ENCODE data around the gene PTGES3. TPM values are rescaled to one million over a fixed set of nuclear protein-coding genes. Genes with fewer than 3 reads are reported as not detected.
"Not testable (repeated sequence)": the region's sequence is repeated elsewhere in the genome, so short reads cannot be mapped to it uniquely, and the experiment has no call there.

The PTGES3 gene, protein sequence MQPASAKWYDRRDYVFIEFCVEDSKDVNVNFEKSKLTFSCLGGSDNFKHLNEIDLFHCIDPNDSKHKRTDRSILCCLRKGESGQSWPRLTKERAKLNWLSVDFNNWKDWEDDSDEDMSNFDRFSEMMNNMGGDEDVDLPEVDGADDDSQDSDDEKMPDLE
- 100 to 1,000 TPM; 355 to 356 TPM for total RNA-seq

DNA sequence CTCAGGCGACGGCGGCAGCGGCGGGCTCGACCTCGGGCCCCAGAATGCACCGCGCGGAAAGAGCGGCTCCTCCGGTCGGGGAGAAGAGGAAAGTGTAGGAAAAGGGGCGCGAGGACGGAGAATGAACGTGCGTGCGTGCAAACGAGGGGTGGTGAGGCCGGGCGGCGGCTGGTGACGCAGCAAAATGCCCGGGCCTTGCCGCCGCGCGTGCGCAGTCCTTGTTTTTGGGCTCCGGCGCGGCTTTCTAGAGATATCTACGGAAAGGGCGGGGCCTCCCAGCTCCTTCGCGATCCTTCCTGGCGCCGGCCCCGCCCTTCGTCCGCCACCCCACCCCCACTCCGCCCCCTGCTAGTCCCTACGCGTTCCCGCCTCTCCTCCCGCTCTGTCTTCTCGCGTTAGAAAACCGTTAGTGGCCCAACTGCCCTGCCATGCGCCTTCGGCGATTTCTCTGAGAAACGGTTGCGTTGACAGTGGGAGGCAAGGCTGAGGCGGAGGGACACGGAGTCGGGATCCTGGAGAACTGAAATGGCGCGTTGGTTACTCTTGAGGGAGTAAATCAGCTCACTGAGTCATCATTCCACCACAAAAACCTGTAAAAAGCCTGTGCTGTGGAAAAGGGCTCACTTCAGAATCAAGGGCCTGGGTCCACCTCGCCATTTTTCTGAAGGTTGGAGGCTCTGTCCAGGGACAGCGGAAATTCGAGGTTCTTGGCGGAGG, at the start of gene PTGES3:
Gene PTGES3 (minus strand): TSS at position 156 of the 717 bp plus-strand sequence. CDS start 285 bp downstream, outside the sequence.
- peak within 1 kb of the TSS; percentile 100 for H3K4me3 Mint-ChIP-seq

DNA sequence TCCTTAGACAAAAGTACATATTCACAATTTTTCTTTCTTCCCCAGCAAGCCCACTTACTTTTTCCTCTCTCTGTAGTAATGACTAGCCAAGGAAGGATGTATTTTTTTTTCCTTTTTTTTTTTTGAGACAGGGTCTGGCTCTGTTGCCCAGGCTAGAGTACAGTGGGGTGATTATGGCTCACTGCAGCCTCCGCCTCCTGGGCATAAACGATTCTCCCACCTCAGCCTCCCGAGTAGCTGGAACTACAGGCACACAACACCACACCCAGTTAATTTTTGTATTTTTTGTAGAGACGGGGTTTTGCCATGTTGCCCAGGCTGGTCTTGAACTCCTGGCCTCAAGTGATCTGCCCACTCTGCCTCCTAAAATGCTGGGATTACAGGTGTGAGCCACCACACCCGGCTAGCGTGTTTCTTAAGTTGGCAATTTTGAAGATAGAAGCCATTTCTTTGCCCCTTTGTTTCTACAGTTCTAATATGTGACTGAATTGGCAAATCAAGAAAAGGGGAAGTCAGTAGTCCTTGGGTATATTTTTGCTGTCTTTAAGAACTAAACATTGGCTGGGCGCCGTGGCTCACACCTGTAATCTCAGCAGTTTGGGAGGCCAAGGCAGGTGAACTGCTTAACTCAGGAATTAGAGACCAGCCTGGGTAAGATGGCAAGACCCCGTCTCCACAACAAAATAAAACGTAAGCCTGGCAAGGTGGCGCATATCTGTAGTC, 40.2 kb upstream of the PTGES3 start:
- Mint-ChIP-seq H3K4me3 (no peak overlapping the region), H3K27me3 (no peaks in the 10 kb centered on the region), H3K27ac (no peak overlapping the region), H3K9me3 (no peaks in the 10 kb centered on the region), H3K4me1 (ENCODE audit: low read depth) (peaks cover 14% of the 10 kb centered on the region), H3K36me3 (peaks cover 43% of the 10 kb centered on the region)
- no peak for DNase-seq
- intact Hi-C loops (cut with micrococcal nuclease): no loop called here
- ChIA-PET POLR2A (interaction anchor here (1.0 kb wide), 1 partner anchor 92 kb away, joined by 3 read pairs; no protein-coding TSS in a partner anchor), CTCF (no interaction called here)

More for the DNA sequence above, at the start of gene PTGES3:
- CTCF ChIA-PET: interaction anchor here (1.0 to 3.3 kb wide), 4 partner anchors 31 to 424 kb away, joined by 3 to 15 read pairs (median 6); partner anchors contain the start of gene STAT6
- Mint-ChIP-seq H3K27ac (peak within 1 kb of the TSS; percentile 94), H3K36me3 (peaks cover 38% of the 10 kb centered on the region), H3K9me3 (no peaks in the 10 kb centered on the region), H3K4me1 (ENCODE audit: low read depth) (peaks cover 13% of the 10 kb centered on the region), H3K27me3 (no peaks in the 10 kb centered on the region)
- POLR2A ChIA-PET: interaction anchor here (0.6 to 8.2 kb wide), 20 partner anchors 9 to 424 kb away, joined by 3 to 59 read pairs (median 4); partner anchors contain the start of genes BAZ2A, NACA and PRIM1
- DNase-seq: peak; percentile 99
- intact Hi-C loops (cut with micrococcal nuclease): loop anchor here (1.0 to 10.0 kb wide), 10 partner anchors 8 to 787 kb away; partner anchors contain the start of genes ARHGAP9, DGKA, NACA and NEMP1

DNA sequence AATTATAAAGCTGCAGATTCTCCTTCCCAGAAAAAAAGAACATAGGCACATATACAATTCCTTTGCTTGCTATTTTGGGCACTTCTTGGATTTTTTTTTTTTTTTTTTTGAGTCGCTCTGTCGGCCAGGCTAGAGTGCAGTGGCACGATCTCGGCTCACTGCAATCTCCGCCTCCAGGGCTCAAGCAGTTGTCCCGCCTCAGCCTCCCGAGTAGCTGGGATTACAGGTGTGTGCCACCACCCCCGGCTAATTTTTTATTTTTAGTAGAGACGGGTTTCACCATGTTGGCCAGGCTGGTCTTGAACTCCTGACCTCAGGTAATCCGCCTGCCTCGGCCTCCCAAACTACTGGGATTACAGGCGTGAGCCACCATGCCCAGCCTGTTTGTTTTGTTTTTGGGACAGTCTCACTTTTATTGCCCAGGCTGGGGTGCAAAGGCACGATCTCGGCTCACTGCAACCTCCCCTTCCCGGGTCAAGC, 38.2 kb upstream of the PTGES3 start:
- DNase-seq; H3K27me3 Mint-ChIP-seq; H3K9me3 Mint-ChIP-seq; intact Hi-C loops (cut with micrococcal nuclease): not testable (repeated sequence)
- H3K27ac Mint-ChIP-seq: peak overlapping the region; percentile 94
- peak overlapping the region; percentile 96 for H3K4me3 Mint-ChIP-seq
- peaks cover 56% of the 10 kb centered on the region for H3K36me3 Mint-ChIP-seq
- ChIA-PET POLR2A (interaction anchor here (0.9 to 2.2 kb wide), 10 partner anchors 10 to 97 kb away, joined by 4 to 26 read pairs (median 8); partner anchors contain the start of genes BAZ2A, PRIM1 and PTGES3), CTCF (interaction anchor here (0.8 to 1.4 kb wide), 2 partner anchors 89 to 488 kb away, joined by 3 to 4 read pairs; no protein-coding TSS in a partner anchor)
- peaks cover 33% of the 10 kb centered on the region for H3K4me1 Mint-ChIP-seq (ENCODE audit: low read depth)

DNA sequence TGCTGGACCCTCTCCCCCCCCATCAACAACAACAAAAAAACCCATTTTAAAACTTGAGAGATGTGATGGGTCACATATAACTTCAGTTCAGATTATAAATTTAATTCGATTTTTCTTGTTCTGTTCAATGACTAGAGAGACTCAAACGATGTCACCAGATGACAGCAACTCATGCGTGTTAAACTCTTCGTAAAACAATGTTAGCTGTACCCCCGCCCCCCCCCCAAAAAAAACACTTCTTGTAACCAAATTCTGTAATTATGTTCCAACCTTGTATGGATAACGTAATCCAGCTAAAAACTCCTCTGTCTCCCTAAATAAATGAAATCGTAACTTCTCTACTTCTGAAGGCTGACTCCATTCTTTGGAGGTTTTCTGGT, 37.6 kb upstream of the PTGES3 start:
- no peaks in the 10 kb centered on the region for H3K27me3 Mint-ChIP-seq
- H3K4me1 Mint-ChIP-seq (ENCODE audit: low read depth): peaks cover 38% of the 10 kb centered on the region
- POLR2A ChIA-PET: interaction anchor here (0.6 to 2.2 kb wide), 17 partner anchors 10 to 273 kb away, joined by 3 to 26 read pairs (median 4); partner anchors contain the start of genes ATP5F1B, BAZ2A, PRIM1 and PTGES3
- peak overlapping the region; percentile 96 for H3K4me3 Mint-ChIP-seq
- CTCF ChIA-PET: interaction anchor here (0.7 to 1.4 kb wide), 4 partner anchors 39 to 488 kb away, joined by 3 to 4 read pairs (median 4); partner anchors contain the start of gene ATP5F1B
- peak overlapping the region; percentile 94 for H3K27ac Mint-ChIP-seq
- H3K36me3 Mint-ChIP-seq: peaks cover 57% of the 10 kb centered on the region
- H3K9me3 Mint-ChIP-seq: no peaks in the 10 kb centered on the region
- intact Hi-C loops (cut with micrococcal nuclease): loop anchor here (1.0 to 2.0 kb wide), 5 partner anchors 27 to 89 kb away; partner anchors contain the start of genes PRIM1 and PTGES3
- DNase-seq: no peak

DNA sequence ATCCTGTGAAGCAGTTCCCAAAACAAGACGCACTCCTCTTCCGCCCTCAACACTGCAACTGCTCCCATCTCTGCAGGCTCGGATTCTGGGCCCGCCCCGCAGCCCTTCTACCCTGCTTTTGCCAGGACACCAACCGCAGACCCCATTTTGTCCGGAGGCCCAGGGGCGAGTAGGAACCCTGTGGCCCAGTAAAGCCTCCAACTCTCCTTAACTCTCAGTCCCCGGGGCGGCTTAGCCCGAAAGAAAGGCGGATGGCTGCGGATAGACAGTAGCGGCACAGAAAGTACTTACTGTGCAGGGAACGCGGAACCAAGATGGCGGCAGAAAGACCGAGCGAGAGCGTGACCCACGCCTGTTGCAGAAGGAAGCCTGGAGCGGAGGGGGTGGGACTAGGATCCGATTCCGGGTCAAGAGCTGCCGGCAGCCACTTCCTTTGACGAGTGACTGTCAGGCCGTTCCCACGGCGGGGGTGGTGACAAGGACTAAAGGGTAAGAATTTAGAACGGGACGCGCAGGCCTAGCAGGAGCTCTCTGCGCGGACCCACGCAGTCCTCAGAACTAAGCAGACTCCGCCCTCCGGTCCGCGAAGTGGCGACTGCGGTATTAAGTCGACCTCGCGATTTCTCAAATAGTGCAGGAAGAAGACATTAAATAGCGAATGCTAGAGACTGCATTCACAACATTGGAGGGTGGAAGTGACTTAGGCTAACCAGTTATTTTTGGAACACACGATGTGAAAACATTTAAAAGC, 37.1 kb upstream of the PTGES3 start, which contains the start of gene NACA:
Gene NACA (minus strand): TSS at position 328 of the 751 bp plus-strand sequence. CDS start 778 bp downstream, outside the sequence.
- ChIA-PET CTCF (interaction anchor here (0.7 to 1.4 kb wide), 4 partner anchors 38 to 489 kb away, joined by 3 to 4 read pairs (median 4); partner anchors contain the start of gene ATP5F1B), POLR2A (interaction anchor here (0.6 to 2.2 kb wide), 18 partner anchors 9 to 387 kb away, joined by 3 to 26 read pairs (median 4); partner anchors contain the start of genes ATP5F1B, BAZ2A, PRIM1 and PTGES3)
- DNase-seq: peak; percentile 99
- Mint-ChIP-seq H3K27ac (peak within 1 kb of the TSS; percentile 94), H3K4me3 (peak within 1 kb of the TSS; percentile 96), H3K4me1 (ENCODE audit: low read depth) (peaks cover 44% of the 10 kb centered on the region), H3K9me3 (no peaks in the 10 kb centered on the region), H3K36me3 (peaks cover 63% of the 10 kb centered on the region), H3K27me3 (no peaks in the 10 kb centered on the region)
- intact Hi-C loops (cut with micrococcal nuclease): loop anchor here (1.0 to 2.0 kb wide), 5 partner anchors 27 to 88 kb away; partner anchors contain the start of genes PRIM1 and PTGES3

DNA sequence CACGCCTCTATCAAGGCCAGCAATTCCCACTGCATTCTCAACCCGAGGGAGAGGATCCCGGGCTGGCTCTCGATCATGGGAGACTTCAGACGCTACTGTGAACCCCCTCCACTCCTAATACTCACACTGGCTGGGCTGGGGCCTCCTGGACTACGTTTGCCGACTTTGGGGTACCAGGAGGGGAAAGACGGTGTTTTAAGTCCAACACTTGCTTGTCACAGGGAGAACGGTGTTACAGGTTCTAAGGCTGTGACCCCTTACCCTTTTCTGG, 36.6 kb upstream of the PTGES3 start:
- Mint-ChIP-seq H3K9me3 (no peaks in the 10 kb centered on the region), H3K4me1 (ENCODE audit: low read depth) (peaks cover 49% of the 10 kb centered on the region), H3K36me3 (peaks cover 65% of the 10 kb centered on the region), H3K4me3 (peak overlapping the region; percentile 96), H3K27ac (peak overlapping the region; percentile 94), H3K27me3 (no peaks in the 10 kb centered on the region)
- CTCF ChIA-PET: interaction anchor here (1.1 kb wide), 1 partner anchor 38 kb away, joined by 4 read pairs; no protein-coding TSS in a partner anchor
- POLR2A ChIA-PET: interaction anchor here (0.8 to 4.7 kb wide), 8 partner anchors 27 to 388 kb away, joined by 4 to 29 read pairs (median 12); partner anchors contain the start of genes PRIM1 and PTGES3
- DNase-seq: no peak
- intact Hi-C loops (cut with micrococcal nuclease): loop anchor here (2.0 kb wide), 1 partner anchor 88 kb away; no protein-coding TSS in a partner anchor

DNA sequence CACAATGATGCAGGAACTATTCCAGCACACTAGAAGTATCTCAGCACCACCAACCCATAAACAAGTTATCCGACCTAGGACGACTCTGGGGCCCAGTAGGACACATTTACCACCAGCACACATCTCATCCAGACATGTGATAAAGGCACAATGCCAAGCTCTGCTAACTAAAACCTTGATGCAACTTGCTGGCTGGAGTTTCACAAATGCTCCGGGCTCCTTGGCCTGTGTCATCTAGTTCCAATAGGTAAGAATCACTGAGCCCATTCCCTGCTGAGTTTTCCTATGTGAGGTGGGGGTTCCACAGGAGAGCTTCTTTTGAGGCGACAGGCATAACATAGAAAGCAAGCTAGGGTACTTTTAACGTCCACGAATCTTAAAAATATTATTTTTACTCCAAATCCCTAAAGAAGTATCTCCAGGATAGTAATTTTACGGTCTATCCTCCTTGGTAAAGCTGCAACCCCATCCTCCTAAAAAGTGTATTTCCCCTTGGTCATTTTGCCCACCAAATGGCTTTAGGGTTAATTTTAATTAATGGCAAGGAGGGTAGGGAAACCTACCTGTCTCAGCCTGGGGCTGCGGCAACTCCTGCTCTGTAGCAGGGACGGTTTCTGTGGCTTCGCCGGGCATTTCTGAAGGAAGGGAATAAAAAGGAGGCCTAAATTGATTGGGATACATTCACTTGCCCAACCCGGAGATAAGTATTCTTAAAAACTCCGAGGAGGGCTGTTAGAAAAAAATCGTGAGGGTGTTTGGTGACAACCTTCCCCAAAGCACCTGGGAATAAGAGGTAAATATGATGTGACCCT, 36.0 kb upstream of the PTGES3 start:
- peak; percentile 28 for DNase-seq
- Mint-ChIP-seq H3K27me3 (no peaks in the 10 kb centered on the region), H3K4me3 (peak overlapping the region; percentile 96), H3K4me1 (ENCODE audit: low read depth) (peaks cover 54% of the 10 kb centered on the region), H3K36me3 (peaks cover 66% of the 10 kb centered on the region), H3K9me3 (no peaks in the 10 kb centered on the region), H3K27ac (peak overlapping the region; percentile 94)
- ChIA-PET CTCF (no interaction called here), POLR2A (interaction anchor here (0.7 to 4.7 kb wide), 4 partner anchors 36 to 67 kb away, joined by 3 to 29 read pairs (median 6); partner anchors contain the start of gene PTGES3)
- intact Hi-C loops (cut with micrococcal nuclease): loop anchor here (2.0 kb wide), 1 partner anchor 87 kb away; no protein-coding TSS in a partner anchor

DNA sequence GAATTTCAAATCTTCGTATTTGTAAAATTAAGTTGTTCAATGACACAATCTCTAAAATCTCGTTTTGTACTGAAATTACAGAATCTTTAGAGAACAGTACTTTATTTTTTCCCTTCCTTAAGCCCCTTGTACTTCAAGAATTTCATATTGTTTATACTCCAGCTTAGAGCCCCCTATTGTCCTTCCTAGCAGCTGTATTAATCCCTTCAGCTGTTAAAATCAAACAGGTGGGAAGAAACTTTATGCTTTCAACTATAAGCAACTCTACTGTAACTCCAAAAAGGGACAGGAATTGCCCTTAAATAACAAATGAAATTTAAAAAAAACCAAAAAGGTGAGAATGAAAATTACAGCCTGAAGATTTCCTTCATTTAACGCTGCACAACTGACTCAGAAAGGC, 35.3 kb upstream of the PTGES3 start:
- Mint-ChIP-seq H3K9me3 (no peaks in the 10 kb centered on the region), H3K27me3 (no peaks in the 10 kb centered on the region), H3K4me3 (peak overlapping the region; percentile 96), H3K27ac (peak overlapping the region; percentile 94), H3K36me3 (peaks cover 71% of the 10 kb centered on the region), H3K4me1 (ENCODE audit: low read depth) (peaks cover 60% of the 10 kb centered on the region)
- no peak for DNase-seq
- intact Hi-C loops (cut with micrococcal nuclease): no loop called here
- CTCF ChIA-PET: interaction anchor here (0.8 to 1.2 kb wide), 2 partner anchors 38 to 88 kb away, joined by 3 to 5 read pairs; no protein-coding TSS in a partner anchor
- POLR2A ChIA-PET: interaction anchor here (1.0 to 4.7 kb wide), 3 partner anchors 35 to 39 kb away, joined by 6 to 29 read pairs (median 7); partner anchors contain the start of gene PTGES3

DNA sequence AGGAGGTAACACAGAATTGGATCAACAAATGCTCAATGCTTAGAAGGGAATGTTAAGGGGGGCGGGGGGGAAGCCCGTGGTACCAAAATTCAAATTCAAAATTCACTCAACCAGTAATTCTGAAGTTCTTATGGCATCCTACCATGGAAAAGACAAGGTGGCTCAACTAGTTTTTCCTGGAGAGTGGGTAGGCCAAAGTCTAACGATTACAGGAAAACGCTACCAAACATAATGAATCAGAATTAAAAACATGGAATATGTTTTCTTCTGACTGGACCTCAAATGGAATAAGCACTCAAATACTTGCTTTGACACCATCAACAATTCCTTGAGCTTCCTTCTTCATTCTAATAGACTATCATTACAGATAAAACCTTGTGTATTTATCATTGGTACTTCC, 34.7 kb upstream of the PTGES3 start:
- POLR2A ChIA-PET: interaction anchor here (1.5 to 4.7 kb wide), 3 partner anchors 34 to 94 kb away, joined by 3 to 29 read pairs (median 5); partner anchors contain the start of gene PTGES3
- no peak for DNase-seq
- peaks cover 69% of the 10 kb centered on the region for H3K36me3 Mint-ChIP-seq
- intact Hi-C loops (cut with micrococcal nuclease): no loop called here
- H3K4me3 Mint-ChIP-seq: peak overlapping the region; percentile 96
- peak overlapping the region; percentile 66 for H3K27ac Mint-ChIP-seq
- no peaks in the 10 kb centered on the region for H3K27me3 Mint-ChIP-seq
- H3K9me3 Mint-ChIP-seq: no peaks in the 10 kb centered on the region
- peaks cover 60% of the 10 kb centered on the region for H3K4me1 Mint-ChIP-seq (ENCODE audit: low read depth)
- CTCF ChIA-PET: interaction anchor here (0.8 to 1.2 kb wide), 2 partner anchors 38 to 87 kb away, joined by 3 to 5 read pairs; no protein-coding TSS in a partner anchor
